Transverse colon (tissue), 4 donors: ENCODE measurements around the gene GALNT18. TPM values are rescaled to one million over a fixed set of nuclear protein-coding genes. Genes with fewer than 3 reads are reported as not detected.

ENCODE experiments used
- DNase-seq: peaks from one replicate; pipeline ENCODE4 v3.0.0-alpha.2; 2019
- H3K27ac ChIP-seq, 4 donors: fragments of 200-600 bp; sonication (generic); 2 replicates each; pipeline ENCODE4 v1.5.1; 2016 to 2018; ENCODE audit warnings: inconsistent platforms in 4 of 4
- H3K27me3 ChIP-seq: fragments of 200-600 bp; sonication (generic); 2 replicates; pipeline ENCODE4 v1.5.1; 2017; ENCODE audit warnings: inconsistent platforms
- H3K36me3 ChIP-seq, 4 donors: fragments of 200-600 bp; sonication (generic); 2 replicates each; pipeline ENCODE4 v1.5.1; 2017 to 2019; ENCODE audit warnings: inconsistent platforms in 4 of 4
- H3K4me1 ChIP-seq, 4 donors: fragments of 200-600 bp; sonication (generic); 2 replicates each; pipeline ENCODE4 v1.5.1; 2017 to 2020; ENCODE audit warnings: inconsistent platforms in 4 of 4
- H3K4me3 ChIP-seq, 4 donors: fragments of 200-600 bp; sonication (generic); 1 replicate in 1 of 4; 2 replicates in 3 of 4; pipeline versions ENCODE4 v1.5.1 to v1.6.1; 2017 to 2019; ENCODE audit warnings: inconsistent platforms in 4 of 4
- H3K9me3 ChIP-seq, 2 donors: fragments of 200-600 bp; sonication (generic); 2 replicates each; pipeline ENCODE4 v1.5.1; 2017 to 2019; ENCODE audit warnings: inconsistent platforms in 2 of 2
- CTCF ChIP-seq, 5 experiments: fragments of 200-600 bp in 3 of 5; fragments of 450-650 bp in 2 of 5; sonication (generic) in 3 of 5; IDR thresholded peaks; 1 replicate in 2 of 5; 2 replicates in 3 of 5; pipeline ENCODE4 v1.5.1; 2016 to 2017; ENCODE audit warnings: antibody characterized with exemption in 5 of 5, inconsistent platforms in 3 of 5, mild to moderate bottlenecking in 2 of 5, moderate library complexity in 1 of 5
- EP300 ChIP-seq: sonication (generic); formaldehyde crosslinking; IDR thresholded peaks from one replicate; pipeline ENCODE4 v1.6.1; 2017; ENCODE audit warnings: antibody characterized with exemption, low read depth
- POLR2A ChIP-seq: fragments of 450-650 bp; IDR thresholded peaks from one replicate; pipeline ENCODE4 v1.6.1; 2016; ENCODE audit warnings: antibody characterized with exemption, mild to moderate bottlenecking, moderate library complexity
- POLR2AphosphoS5 ChIP-seq, 3 donors: sonication (generic); formaldehyde crosslinking; IDR thresholded peaks; one replicate each; pipeline ENCODE4 v1.6.1; 2016; ENCODE audit warnings: antibody characterized with exemption in 3 of 3
- WGBS, 2 donors: methylation state at CpG; one replicate each; pipeline ENCODE4 v1.1.5; 2018; ENCODE audit warnings: low coverage in 1 of 2; 5-methylcytosine and 5-hydroxymethylcytosine counted together
- in situ Hi-C, 4 donors: fragments of 200-750 bp; cut with MboI; loops; one replicate each; pipeline versions ENCODE4 v1.15.0 to v1.15.1; 2017; ENCODE audit warnings: low sequenced_read_pairs in 3 of 4, low pct_ligation_motif_present in 1 of 4, low pct_unique_long_range_greater_than_20kb in 1 of 4
- intact Hi-C: fragments of 100-400 bp; cut with DNase I; formaldehyde crosslinking; loops from one replicate; pipeline ENCODE4 v1.15.1; 2023; ENCODE audit warnings: low total_unique reads
- total RNA-seq, 4 donors: library from RNA; depleted of rRNA; stranded (reverse); fragments of >200 nt; gene quantifications; one replicate each; pipeline ENCODE4 v1.1.0, GENCODE V29; 2016

Gene GALNT18
- total RNA-seq, 4 donors from 2014 or later: 5.6 to 22.1 (median 8.4) TPM

DNA sequence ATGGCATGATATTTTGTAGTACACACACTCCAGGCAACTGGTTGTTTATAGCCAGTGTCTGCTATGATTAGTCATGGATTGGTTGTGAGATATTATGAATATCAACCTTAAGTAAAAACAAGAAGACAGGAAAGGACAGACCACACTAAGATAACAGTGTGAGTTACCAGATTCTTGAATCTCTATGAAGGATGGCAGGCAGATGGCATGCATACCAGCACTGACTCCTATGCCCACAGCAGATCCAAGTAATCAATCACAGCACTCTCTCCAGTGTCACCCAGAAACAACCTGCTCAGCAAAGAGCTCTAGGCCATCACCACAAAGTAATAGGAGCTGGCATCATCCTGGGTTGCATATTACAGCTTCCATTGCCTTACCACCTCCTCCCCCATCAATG, 116.6 kb downstream of the GALNT18 start:
- Histone ChIP-seq H3K4me3 (no peak overlapping the region), H3K27ac (no peak overlapping the region), H3K9me3 (no peaks in the 10 kb centered on the region), H3K4me1 (peaks cover 15 to 40% (median 27%) of the 10 kb centered on the region in 4 donors), H3K27me3 (no peaks in the 10 kb centered on the region), H3K36me3 (no peaks in the 10 kb centered on the region)
- in situ Hi-C loops (no loop called here), intact Hi-C loops (no loop called here)
- TF ChIP-seq POLR2AphosphoS5 (IDR thresholded peaks at IDR 0.05): no peak
- no peak for TF ChIP-seq POLR2A
- no peak for TF ChIP-seq CTCF (IDR thresholded peaks at IDR 0.05)
- TF ChIP-seq EP300: no peak
- no peak for DNase-seq

DNA sequence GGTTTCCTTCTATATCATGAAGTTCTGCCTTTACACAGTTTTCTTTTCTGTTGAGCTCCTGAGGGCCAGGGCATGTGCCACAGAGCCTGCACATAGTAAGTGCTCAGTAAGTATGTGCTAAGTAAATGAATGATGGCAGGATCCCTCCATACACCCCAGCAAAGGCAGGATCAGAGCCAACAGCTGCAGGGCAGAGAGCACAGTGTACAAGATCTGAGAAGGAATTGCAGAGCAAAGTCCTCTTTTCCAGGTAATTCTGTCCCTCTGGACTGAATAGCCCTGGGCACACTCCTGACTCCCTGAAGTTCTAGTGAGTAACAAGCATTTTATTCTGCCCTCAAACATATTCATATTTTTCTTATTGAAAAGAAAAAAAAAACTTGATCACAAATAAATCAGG, 117.7 kb downstream of the GALNT18 start:
- in situ Hi-C loops (no loop called here), intact Hi-C loops (loop anchor here (5.0 kb wide), 1 partner anchor 1588 kb away; no protein-coding TSS in a partner anchor)
- Histone ChIP-seq H3K4me3 (no peak overlapping the region), H3K9me3 (no peaks in the 10 kb centered on the region), H3K4me1 (peaks cover 15 to 40% (median 27%) of the 10 kb centered on the region in 4 donors), H3K27me3 (no peaks in the 10 kb centered on the region), H3K36me3 (no peaks in the 10 kb centered on the region), H3K27ac (peak overlapping the region in 2 of 4 donors; percentile 33 to 52)
- DNase-seq: peak; percentile 59
- TF ChIP-seq POLR2A (no peak), CTCF (IDR thresholded peaks at IDR 0.05) (no peak), EP300 (no peak), POLR2AphosphoS5 (IDR thresholded peaks at IDR 0.05) (no peak)

DNA sequence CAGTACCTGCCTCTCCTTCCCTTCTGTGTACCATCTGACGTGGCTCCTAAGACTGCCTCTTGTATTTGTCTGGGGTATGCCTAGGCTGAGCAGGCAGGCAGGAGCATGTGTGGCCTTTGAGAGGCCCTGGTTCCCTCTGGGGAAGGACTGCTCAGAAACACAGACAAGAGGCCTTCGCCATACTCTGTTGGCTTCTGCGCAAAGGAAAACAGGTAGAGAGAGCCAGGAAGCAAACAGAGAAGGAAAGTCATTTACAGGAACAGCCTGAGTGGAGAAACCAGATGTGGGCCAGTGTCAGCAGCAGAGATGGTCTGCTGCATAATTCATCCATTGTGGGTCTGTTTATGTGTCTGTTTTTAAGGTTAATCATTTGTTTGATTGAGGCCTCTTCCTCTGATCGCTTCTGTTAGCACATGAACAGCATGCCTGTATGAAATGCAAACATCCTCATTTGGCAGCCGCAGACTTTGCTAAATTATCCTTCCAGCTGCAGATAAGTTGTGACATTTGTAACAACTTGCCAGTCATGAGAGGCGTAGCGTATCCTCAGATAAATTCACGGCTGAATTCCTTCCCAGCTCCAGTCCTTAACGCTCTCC, 119.4 kb downstream of the GALNT18 start:
- no peaks in the 10 kb centered on the region for H3K9me3 ChIP-seq
- no peaks in the 10 kb centered on the region for H3K36me3 ChIP-seq
- H3K27ac ChIP-seq: peak overlapping the region; percentile 46 to 72 (median 59)
- no peak overlapping the region for H3K4me3 ChIP-seq
- intact Hi-C loops: loop anchor here (5.0 kb wide), 1 partner anchor 1590 kb away; no protein-coding TSS in a partner anchor
- no peaks in the 10 kb centered on the region for H3K27me3 ChIP-seq
- TF ChIP-seq CTCF (IDR thresholded peaks at IDR 0.05): no peak
- no peak for TF ChIP-seq EP300
- no peak for TF ChIP-seq POLR2AphosphoS5 (IDR thresholded peaks at IDR 0.05)
- no peak for TF ChIP-seq POLR2A
- 16 to 37% methylated on average over 4 to 9 of the region's 9 CpGs for WGBS, 2 donors
- in situ Hi-C loops: no loop called here
- DNase-seq: no peak
- peaks cover 15 to 40% (median 27%) of the 10 kb centered on the region in 4 donors for H3K4me1 ChIP-seq

DNA sequence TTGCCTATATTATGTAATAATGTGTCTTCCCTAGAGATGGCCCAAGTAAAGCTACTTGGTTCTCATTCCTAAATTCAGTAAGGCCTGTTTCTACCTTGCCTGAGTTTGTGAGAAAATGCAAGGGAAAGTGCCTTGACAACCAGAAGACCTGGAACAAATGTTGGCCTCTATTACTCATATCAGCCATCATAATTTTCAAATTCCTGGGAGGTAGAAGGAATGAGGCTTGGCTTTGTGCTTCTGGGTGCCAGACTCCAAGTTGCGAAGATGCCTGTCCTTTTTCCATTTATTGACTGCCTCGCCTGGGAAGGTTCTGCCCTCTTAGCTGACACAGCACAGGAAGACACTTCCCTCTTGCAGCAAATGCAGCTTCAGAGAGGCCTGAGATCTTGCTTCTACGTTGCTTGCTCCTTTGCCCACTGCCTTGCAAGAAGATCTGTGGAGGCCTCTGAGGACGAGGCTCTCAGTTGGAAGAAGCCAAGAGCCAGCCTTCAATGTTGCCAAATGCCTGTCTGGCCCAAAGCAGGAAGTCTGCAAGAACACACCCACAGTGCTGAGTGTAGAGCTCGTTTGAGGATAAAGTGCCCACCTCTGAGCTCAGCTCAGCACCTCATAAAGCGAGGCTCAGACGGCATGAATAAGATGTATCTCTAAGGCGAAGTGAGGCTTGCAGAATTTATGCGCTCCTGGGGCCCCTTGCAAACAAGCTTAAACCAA, 120.1 kb downstream of the GALNT18 start:
- Histone ChIP-seq H3K4me3 (no peak overlapping the region), H3K4me1 (peaks cover 15 to 40% (median 27%) of the 10 kb centered on the region in 4 donors), H3K36me3 (no peaks in the 10 kb centered on the region), H3K27me3 (no peaks in the 10 kb centered on the region), H3K27ac (peak overlapping the region; percentile 46 to 72 (median 59)), H3K9me3 (no peaks in the 10 kb centered on the region)
- in situ Hi-C loops: no loop called here
- no peak for TF ChIP-seq POLR2A
- TF ChIP-seq POLR2AphosphoS5 (IDR thresholded peaks at IDR 0.05): no peak
- no peak for TF ChIP-seq EP300
- no peak for TF ChIP-seq CTCF (IDR thresholded peaks at IDR 0.05)
- intact Hi-C loops: loop anchor here (5.0 kb wide), 1 partner anchor 1591 kb away; no protein-coding TSS in a partner anchor
- WGBS, 2 donors: 53 to 66% methylated on average over 2 to 9 of the region's 9 CpGs
- peak; percentile 23 for DNase-seq
